Loucy (cell line): ENCODE measurements around the gene TOP1.

Experiments used
- EZH2phosphoT487 ChIP-seq: fragments of 200-600 bp; IDR thresholded peaks from 2 replicates; pipeline ENCODE4 v1.6.1; 2018; ENCODE audit warnings: antibody characterized with exemption, mild to moderate bottlenecking, moderate library complexity, borderline replicate concordance
- TF ChIP-seq, protein P1 (sequence below): fragments of 200-600 bp; sonication (generic); conservative IDR thresholded peaks from 2 replicates; pipeline ENCODE4 v1.5.1; 2014; ENCODE audit warnings: mild to moderate bottlenecking, antibody characterized with exemption, low read length

DNA sequence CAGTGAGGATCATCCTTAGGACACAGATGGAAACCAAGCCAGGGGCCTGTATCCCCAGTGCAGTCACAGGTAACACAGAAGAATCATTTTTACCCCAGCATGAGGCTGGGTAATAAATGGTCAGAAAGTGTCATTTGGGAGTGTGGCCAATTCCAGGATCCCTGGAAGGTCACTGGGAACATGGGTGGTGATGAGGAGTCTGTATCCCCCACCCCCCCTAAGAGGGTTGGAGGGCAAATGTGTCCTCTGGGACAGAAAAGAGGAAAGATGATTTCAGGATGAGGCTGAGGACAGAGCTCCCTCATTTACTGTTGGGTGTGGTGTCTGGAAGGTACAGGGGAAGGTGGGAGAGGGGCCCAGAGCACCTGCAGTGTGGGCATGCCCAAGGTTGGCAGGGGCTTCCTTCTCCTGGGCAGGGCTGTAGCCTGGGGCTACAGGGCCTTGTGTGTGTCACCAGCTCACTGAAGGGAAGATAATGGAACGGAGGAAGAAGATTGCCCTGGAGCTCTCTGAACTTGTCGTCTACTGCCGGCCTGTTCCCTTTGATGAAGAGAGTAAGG lies 143.2 kb downstream of the TOP1 start:
- TF ChIP-seq, protein P1, sequence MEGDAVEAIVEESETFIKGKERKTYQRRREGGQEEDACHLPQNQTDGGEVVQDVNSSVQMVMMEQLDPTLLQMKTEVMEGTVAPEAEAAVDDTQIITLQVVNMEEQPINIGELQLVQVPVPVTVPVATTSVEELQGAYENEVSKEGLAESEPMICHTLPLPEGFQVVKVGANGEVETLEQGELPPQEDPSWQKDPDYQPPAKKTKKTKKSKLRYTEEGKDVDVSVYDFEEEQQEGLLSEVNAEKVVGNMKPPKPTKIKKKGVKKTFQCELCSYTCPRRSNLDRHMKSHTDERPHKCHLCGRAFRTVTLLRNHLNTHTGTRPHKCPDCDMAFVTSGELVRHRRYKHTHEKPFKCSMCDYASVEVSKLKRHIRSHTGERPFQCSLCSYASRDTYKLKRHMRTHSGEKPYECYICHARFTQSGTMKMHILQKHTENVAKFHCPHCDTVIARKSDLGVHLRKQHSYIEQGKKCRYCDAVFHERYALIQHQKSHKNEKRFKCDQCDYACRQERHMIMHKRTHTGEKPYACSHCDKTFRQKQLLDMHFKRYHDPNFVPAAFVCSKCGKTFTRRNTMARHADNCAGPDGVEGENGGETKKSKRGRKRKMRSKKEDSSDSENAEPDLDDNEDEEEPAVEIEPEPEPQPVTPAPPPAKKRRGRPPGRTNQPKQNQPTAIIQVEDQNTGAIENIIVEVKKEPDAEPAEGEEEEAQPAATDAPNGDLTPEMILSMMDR, result no peak
- no peak for TF ChIP-seq EZH2phosphoT487
